GM12875 (cell line): ENCODE measurements around the gene VIM.

Experiments
- H3K4me3 ChIP-seq: one replicate; pipeline ENCODE4 v1.5.1; 2011; ENCODE audit warnings: low read depth, low read length, control low read depth
- CTCF ChIP-seq: IDR thresholded peaks from 2 replicates; pipeline ENCODE4 v1.5.1; 2011; ENCODE audit warnings: low read depth, mild to moderate bottlenecking, control low read depth, inconsistent platforms, low read length, moderate library complexity, borderline replicate concordance; ENCODE audit not compliant: insufficient read depth

Gene VIM

GRCh38 chr10:17272648-17273047, 44.6 kb downstream of the VIM start:
- no peak overlapping the region for H3K4me3 ChIP-seq
- no peak for TF ChIP-seq CTCF

- no peak overlapping the region for H3K4me3 ChIP-seq
- no peak for TF ChIP-seq CTCF
Measured at GRCh38 chr10:17273403-17273802, 45.4 kb downstream of the VIM start.

GRCh38 chr10:17276756-17277424, 48.8 kb downstream of the VIM start:
- no peak overlapping the region for H3K4me3 ChIP-seq
- no peak for TF ChIP-seq CTCF

GRCh38 chr10:17278607-17279240, 50.7 kb downstream of the VIM start:
- TF ChIP-seq CTCF = no peak
- no peak overlapping the region for H3K4me3 ChIP-seq

GRCh38 chr10:17282311-17282710, 54.3 kb downstream of the VIM start:
- TF ChIP-seq CTCF = no peak
- no peak overlapping the region for H3K4me3 ChIP-seq

GRCh38 chr10:17286562-17287550, 58.8 kb downstream of the VIM start:
- no peak for TF ChIP-seq CTCF
- H3K4me3 ChIP-seq = no peak overlapping the region
